Caki2 (cell line): ENCODE measurements around the gene TEX36. TPM values are rescaled to one million over a fixed set of nuclear protein-coding genes. Genes with fewer than 3 reads are reported as not detected.
"Not testable (repeated sequence)": the region's sequence is repeated elsewhere in the genome, so short reads cannot be mapped to it uniquely, and the experiment has no call there.

Source experiments
- DNase-seq: peaks from one replicate; pipeline ENCODE4 v3.0.0-alpha.2; 2015; ENCODE audit warnings: low read depth
- in situ Hi-C: cut with HindIII; loops from 2 replicates; pipeline ENCODE4 v1.10.0; 2016; ENCODE audit warnings: low sequenced_read_pairs, low pct_unique_long_range_greater_than_20kb, mixed read lengths
- total RNA-seq: library from RNA; depleted of rRNA; stranded (reverse); fragments of >200 nt; shearing (Covaris generic); gene quantifications from 2 replicates; pipeline ENCODE4 v1.2.3, GENCODE V29; 2014; ENCODE audit warnings: low replicate concordance

The TEX36 gene
- total RNA-seq, 1 experiment from 2014 or later: not detected

DNA sequence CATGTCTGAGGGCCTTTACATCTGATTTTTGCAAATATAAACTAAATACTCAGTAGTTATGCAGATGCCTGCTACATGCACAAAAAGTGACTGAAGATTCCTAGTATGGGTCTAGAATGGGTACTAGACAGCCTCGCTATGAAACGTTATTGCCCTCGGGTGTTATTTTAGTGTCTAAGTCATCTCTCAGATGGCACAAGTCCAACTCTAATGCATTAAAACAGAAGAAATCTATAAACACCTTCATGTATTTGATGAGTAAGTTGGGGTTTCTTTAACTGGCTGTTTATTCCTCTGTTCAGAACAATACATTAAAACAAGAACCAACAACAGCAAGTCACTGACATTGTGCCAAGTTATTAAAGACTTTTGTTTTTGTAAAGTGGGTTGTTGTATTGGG is 41.6 kb downstream of the TEX36 start:
- in situ Hi-C loops: no loop called here
- no peak for DNase-seq

DNA sequence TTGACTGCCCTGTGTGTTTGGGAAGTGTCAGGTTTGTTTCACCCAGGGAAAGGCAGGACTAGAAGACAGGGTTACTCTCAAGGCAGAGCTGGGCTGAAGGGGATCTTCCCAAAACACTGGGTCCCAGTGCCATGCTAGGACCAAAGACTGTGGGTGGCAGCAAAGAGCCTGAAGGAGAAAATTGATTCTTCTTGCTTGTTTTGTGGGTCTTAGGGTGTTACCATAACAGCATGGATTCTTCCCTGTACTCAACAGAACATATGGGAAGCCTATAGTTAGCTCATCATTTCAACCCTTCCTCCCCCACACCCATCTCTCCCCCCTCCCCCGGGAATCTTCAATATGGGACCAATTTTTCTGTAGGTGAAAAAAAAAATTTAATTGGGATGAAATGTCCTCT is 42.3 kb downstream of the TEX36 start:
- no peak for DNase-seq
- in situ Hi-C loops: no loop called here

DNA sequence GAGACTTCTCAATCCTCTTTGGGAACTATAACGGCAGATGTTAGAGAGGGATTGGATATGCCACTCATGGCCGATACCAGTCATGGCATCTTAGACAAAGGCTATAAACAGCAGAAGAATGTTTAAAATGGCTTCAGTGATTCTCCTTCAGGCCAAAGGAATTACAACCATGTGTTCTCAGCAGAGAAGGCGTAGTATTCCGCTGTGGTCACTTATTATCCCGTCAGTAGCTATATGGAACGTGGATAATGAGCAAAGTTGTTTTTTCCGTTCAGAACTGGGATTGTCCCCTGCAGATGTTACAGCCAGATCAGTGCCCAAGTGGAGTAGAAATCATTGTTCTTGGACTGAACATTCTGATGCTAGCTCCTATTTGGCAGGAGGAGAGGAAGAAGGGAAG is 43.1 kb downstream of the TEX36 start:
- in situ Hi-C loops: no loop called here

DNA sequence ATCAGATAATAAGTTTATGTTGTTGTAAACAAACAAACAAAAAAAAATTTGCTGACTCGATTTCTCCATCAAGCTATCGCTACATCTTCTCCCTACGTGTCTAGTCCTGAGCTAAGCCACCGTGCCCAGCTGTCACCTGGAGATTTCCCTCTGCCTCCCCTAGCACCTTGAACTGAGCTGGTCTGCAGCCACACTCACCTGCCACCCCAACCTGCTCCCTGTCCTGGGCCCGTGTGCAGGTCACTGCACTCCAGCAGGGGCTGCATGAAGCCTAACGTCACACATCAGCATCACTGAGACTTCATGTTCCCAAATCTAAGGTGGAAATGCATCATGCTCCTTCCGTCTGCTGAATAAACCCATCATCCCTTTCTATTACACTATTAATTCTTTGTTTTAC is 44.4 kb downstream of the TEX36 start:
- in situ Hi-C loops: no loop called here
- DNase-seq: no peak

More for the DNA sequence above, 43.1 kb downstream of the TEX36 start:
- no peak for DNase-seq

DNA sequence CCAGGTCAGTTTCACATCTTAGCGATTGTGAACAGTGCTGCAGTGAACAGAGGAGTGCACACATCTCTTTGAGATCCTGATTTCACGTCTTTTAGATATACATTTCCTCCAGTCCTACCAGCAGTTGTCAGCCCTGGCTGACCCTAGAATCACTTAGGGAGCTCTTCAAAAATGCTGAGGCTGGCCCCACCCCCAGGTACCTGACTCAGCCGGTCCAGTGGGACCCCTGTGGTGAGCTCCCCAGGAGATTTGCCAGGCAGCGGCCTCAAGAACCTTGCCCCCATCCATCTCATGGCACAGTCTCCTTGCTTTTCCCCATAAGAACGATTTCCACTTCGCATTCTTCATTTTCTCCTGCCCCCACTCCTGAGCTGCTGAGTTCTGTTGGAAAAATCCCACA is 45.5 kb downstream of the TEX36 start:
- DNase-seq: no peak
- in situ Hi-C loops: no loop called here

DNA sequence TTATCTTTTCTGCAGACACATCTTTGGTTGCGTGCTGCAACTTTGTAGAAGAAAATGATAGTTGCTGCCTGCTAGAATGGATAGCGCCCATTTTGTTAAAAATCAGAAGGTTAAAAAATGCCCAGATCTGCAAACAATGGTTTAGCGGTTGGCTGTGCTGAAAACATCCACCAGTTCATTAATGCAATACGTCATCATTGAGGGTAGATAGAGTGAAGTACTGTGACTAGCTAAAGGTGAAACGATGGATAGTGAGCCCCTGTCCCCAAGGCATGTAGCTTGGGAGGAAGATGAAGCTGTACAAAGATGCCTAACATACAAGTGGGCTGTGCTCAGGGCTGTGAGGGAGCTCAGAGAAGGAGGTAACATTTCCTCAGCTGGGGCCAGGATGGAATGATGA is 48.4 kb downstream of the TEX36 start:
- in situ Hi-C loops: no loop called here
- DNase-seq: no peak

DNA sequence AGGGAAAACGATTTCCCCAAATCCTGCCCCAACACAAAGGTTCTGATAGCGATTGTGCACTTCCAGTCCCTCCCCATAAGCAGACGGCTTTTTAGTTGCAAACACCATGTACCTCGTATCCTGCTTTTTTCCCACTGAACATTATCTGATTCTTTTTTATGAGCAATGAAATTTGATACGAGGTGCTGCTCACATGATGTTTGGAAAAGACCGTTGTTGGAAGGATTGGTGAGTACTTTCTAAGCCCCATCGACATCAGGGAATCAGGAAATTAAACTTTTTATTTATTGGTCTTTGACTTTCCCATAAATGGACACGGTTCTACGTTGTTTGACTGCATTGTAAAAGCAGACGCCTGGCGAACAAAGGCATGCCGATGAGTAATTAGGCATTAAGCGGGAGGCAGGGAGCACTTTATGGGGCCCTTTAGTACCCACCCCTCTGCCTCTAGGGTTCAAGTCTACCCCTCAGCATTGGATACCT is 49.4 kb downstream of the TEX36 start:
- in situ Hi-C loops: no loop called here
- peak; percentile 2 for DNase-seq

DNA sequence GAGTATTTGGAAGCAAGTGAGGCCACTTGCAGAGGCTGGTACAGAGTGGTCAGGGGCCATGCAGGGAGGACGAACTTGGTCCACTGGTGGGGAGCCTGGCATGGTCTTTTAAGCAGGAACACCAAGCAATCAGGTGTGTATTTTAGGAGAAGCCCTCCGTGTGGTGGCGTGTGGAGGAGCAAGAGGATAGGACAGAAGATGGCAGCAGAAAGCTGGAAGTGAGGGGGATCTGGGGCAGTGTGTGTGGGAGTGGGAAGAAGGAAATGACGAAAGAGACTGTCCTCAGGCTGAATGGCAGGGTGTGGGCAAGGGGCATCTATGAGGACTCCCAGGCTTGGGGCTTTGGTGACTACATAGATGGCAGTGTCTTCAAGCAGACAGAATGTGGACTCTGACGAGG is 51.2 kb downstream of the TEX36 start:
- in situ Hi-C loops: no loop called here

DNA sequence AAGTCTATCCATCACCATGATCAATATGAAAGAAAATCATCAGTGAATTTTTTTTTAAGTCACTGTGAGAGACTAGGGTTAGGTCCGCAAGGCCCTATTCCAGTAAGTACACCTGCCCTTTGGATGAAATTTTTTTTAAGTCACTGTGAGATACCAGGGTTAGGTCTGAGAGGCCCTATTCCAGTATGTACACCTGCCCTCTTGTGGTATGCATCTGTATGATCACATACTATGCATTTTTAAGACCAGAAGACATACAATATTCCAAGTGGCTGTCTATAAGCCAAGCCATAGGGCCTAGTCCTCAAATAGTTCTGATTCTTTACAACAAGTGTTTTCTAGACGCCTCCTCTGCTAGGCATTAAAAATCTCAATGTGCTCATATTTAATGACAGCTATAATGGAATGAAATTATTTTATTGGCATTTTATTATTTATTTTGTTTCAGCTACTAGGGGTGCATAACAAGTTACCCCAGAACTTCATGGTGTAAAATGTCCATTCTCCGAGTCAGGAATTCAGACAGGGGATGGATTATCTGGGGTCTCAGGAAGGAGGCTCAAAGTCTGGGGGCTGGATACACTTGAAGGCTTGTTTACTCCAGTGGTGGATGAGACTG is 53.1 kb downstream of the TEX36 start:
- DNase-seq: peak; percentile 38
- in situ Hi-C loops: no loop called here

More for the DNA sequence above, 51.2 kb downstream of the TEX36 start:
- DNase-seq: no peak

DNA sequence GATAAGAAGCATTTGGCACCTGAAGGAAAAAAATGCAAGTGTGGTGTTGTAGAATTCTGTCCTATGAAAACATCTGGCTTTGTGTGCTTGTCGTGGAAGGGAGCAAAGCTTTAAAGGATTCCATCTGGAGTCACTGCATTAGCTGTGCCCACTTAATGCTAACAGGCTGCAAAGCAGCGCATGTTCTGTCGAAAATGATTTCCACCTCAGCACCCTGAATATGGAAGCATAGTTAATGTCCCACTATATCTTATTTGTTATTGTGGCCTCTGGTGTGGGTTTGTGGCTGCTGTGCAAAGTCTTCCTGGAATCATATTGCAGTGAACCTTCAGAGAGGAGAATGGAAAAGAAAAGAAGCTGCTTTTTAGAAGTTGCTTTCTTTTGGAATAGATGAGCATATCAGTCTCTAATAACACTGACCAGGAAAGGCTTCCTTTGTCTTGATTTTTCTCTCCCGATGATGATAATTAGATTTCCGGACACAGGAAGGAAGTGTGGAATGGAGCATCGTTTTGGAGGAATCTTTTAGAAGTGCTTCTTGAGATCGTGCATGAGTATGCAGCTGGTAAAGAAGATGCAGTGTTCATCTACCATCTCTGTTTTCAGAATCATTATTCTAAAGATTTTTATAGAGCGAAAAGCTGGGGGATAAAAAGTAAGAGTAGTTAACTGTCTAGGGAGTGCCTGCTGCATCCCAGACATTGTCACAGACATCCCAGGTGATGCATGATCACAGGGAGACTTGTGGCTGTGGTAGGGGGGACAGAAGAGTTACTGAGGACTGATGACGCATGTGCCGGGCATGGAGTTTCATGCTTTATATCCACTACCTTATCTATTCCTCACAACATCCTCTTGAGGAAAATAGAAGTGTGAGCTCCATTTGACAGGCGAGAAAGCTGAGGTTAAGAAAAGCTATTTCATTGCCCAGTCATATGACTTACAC is 54.6 kb downstream of the TEX36 start:
- in situ Hi-C loops: no loop called here
- no peak for DNase-seq

DNA sequence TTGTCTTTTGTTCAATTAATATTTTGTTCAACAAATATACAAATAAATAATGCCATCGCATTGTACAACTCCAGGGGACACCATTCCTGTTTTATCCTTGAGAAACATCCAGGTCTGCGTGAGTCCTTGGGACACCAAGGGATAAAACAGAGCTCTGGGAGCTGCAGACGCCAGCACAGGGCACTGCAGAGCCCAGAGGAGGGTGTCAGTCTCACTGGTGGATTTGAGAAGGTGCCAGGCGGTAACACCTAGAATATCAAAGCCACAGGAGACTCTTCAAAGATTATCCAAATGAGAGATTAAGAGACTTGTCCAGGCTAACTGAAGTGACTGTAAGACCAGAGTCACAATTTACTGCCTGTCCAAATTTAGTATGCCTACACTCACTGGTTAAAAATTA is 55.3 kb downstream of the TEX36 start:
- in situ Hi-C loops: no loop called here

DNA sequence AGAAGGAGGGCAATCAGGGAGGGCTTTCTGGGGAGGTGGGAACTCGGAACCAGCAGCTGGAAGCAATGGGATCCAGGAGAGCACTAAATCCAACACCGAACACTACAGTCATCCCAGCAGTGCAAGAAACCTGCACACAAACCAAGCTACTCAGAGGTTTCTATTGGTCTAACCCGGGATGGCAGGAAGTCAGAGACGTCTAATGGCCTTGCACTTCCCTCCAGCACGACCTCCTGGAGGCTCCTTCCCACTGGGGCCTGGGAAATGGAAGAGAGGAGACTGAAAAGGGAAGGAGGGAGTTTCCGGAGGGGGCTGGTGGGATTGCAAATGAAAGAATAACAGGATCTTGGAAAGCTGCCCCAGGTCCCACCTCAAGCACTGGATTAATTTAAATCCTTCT is 56.3 kb downstream of the TEX36 start:
- in situ Hi-C loops: no loop called here
- no peak for DNase-seq

More for the DNA sequence above, 55.3 kb downstream of the TEX36 start:
- no peak for DNase-seq

DNA sequence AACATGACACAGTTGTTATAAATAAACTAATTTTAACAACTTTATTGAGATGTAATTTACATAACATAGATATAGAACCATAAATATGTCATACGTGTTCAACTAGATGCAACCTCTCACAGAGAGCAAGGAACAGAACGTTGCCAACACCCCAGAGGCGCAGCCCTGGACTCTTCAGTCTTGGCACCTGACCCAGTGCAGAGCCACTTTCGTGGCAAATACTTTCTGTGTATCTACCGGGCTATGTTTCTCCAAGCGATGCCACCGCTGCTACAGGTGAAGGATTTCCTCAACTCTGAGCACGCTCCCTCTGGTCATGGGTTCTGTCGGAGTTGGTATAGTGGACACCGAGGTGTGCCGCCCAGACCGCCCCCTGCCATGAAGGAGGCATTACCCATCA is 57.4 kb downstream of the TEX36 start:
- DNase-seq: no peak

DNA sequence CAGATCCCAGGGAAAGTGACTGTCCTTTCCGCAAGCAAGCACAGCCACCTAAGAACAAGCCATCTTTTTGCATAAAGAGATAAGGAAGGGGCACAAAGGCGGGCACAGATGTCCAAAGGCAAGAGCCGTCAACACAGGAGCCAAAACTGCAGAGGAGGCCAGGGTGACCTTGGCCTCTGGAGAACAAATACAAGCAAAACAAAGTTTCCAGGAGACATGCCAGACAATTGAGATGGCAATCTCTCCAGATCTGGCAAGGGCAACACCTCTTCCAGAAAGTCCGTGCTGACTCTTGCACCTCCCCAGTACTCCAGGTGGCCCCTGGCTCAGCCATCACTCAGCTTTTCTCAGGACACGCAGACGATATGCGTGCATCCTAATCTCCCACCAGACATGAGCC is 58.2 kb downstream of the TEX36 start:
- in situ Hi-C loops: no loop called here
- no peak for DNase-seq

More for the DNA sequence above, 57.4 kb downstream of the TEX36 start:
- in situ Hi-C loops: no loop called here

DNA sequence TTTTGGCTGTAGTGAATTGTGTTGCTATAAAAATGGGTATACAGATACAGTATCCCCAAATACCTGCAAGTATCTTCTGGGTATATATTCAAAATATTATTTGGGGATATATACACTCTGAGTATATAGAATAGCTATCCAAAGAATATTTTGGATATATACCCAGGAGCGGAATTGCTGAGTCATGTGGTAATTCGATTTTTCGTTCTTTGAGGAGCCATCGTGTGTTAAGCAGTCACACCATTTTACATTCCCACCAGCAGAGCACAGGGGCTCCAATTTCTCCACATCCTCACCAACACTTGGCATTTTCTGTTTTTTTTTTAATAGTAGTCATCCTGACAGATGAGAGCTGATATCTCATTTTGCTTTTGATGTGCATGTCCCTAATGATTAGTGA is 61.9 kb downstream of the TEX36 start:
- in situ Hi-C loops: no loop called here
- DNase-seq: no peak

DNA sequence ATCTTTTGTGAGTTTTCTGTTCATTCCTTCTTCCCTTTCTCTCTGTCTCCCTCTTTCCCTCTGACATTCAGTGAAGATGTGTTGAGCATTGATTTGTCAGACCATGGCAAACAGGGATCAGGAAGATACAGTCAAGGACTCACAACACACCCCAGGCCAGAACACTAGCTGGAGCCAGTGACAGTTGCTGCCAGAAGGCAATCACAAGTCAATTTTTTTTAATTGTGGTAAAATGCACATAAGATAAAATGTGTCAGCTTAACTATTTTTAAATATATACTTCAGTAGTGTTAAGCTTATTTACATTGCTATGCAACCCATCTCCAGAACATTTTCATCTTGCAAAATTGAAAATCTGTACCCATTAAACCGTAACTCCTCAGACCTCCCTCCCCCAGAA is 62.6 kb downstream of the TEX36 start:
- no peak for DNase-seq
- in situ Hi-C loops: no loop called here

DNA sequence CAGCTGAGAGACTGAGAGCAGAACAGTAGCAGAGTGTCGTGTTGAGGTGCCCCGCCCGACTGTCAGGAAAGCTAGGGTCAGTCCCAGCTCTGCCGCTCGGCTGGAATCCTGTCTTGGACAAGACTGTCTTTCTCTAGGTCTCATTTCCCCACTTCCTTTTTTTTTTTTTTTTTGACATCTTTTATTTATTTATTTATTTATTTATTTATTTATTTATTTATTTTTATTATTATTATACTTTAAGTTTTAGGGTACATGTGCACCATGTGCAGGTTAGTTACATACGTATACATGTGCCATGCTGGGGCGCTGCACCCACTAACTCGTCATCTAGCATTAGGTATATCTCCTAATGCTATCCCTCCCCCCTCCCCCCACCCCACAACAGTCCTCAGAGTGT is 69.9 kb downstream of the TEX36 start:
- DNase-seq, in situ Hi-C loops: not testable (repeated sequence)

DNA sequence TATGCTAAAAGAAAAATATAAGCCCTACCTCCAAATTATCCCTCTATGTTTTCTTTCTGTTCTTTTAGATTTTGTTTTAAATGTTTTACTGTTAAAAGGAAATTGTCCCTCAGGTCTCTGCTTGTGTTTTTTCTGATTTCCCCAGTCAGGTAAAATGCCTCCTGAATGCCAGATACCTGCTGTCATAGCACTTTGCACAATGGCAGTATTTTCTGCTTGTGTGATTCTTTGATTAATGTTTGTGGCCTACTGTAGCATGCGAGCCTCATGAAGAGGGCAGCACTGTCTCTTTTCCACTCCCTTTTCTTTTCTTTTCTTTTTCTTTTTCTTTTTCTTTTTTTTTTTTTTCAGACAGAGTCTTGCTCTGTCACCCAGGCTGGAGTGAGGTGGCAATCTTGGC is 71.2 kb downstream of the TEX36 start:
- DNase-seq: no peak
- in situ Hi-C loops: no loop called here

DNA sequence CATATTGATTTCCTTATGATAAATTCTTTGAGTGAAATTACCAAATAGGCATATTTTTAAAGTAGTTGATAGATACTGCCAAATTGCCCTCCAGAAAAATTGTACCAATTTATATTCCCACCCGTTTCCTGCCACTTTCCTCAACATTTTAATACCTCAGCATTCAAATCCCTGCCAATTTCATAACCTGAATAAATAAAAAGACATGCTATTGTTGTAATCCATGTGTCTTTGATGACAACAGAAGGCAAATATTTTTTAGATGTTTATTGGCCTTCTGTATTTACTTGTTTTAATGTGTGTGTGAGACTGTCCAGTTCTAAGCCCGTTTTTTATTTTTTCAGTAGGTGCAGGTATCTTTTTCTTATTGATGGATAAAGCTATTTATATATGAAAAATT is 71.7 kb downstream of the TEX36 start:
- in situ Hi-C loops: no loop called here
- no peak for DNase-seq
